Lower lobe of right lung (tissue), 2 donors: ENCODE measurements around the gene GOLT1A. TPM values are rescaled to one million over a fixed set of nuclear protein-coding genes. Genes with fewer than 3 reads are reported as not detected.
A peak's percentile ranks its signal among the peaks of the same experiment; 100 is the strongest.

ENCODE experiments used
- ATAC-seq, 2 donors: fragments of 200-7000 bp; cut with Tn5 transposase; one replicate each; pipeline ENCODE4 v1.9.1; 2020 to 2022; ENCODE audit warnings: mild to moderate bottlenecking in 2 of 2, moderate library complexity in 2 of 2
- DNase-seq: peaks from one replicate; pipeline ENCODE4 v3.0.0-alpha.2; 2020
- H3K27ac ChIP-seq: fragments of 200-600 bp; one replicate; pipeline ENCODE4 v1.8.0; 2022
- H3K27me3 ChIP-seq: fragments of 200-600 bp; one replicate; pipeline ENCODE4 v1.8.0; 2022; ENCODE audit warnings: low read depth
- H3K36me3 ChIP-seq: fragments of 200-600 bp; one replicate; pipeline ENCODE4 v1.8.0; 2022; ENCODE audit warnings: mild to moderate bottlenecking
- H3K4me1 ChIP-seq: fragments of 200-600 bp; one replicate; pipeline ENCODE4 v1.8.0; 2022
- H3K4me3 ChIP-seq: fragments of 200-600 bp; one replicate; pipeline ENCODE4 v1.8.0; 2022; ENCODE audit warnings: mild to moderate bottlenecking
- H3K9me3 ChIP-seq: fragments of 200-600 bp; one replicate; pipeline ENCODE4 v1.8.0; 2022
- intact Hi-C: fragments of 100-400 bp; cut with DNase I; formaldehyde crosslinking; loops from one replicate; pipeline ENCODE4 v1.11.0; 2022
- long read RNA-seq: library from polyadenylated mRNA; unstranded; transcript quantifications from one replicate; pipeline ENCODE4 v2.0.0, GENCODE V29; 2021
- total RNA-seq: library from RNA; stranded (reverse); fragmentation: NEBNext Ultra II Directional; extraction: Animal tissue kit (Norgen Biotek cat#: 25700); gene quantifications from one replicate; pipeline ENCODE4 v1.2.1, GENCODE V29; 2021
- TF ChIP-seq, protein P1 (sequence below): fragments of 200-600 bp; IDR thresholded peaks from one replicate; pipeline ENCODE4 v1.8.0; 2022; ENCODE audit warnings: antibody characterized with exemption, mild to moderate bottlenecking
- donor health status: DM: no; HTN: yes; CAD: no; lungs with severe emphysema.

Gene GOLT1A, protein sequence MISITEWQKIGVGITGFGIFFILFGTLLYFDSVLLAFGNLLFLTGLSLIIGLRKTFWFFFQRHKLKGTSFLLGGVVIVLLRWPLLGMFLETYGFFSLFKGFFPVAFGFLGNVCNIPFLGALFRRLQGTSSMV
- total RNA-seq = 11.9 TPM
- long read RNA-seq, partial matches to known transcripts = 1 of 3 reads
- long read RNA-seq, other reads (novel, unspliced or antisense) = 1 of 3 reads

DNA sequence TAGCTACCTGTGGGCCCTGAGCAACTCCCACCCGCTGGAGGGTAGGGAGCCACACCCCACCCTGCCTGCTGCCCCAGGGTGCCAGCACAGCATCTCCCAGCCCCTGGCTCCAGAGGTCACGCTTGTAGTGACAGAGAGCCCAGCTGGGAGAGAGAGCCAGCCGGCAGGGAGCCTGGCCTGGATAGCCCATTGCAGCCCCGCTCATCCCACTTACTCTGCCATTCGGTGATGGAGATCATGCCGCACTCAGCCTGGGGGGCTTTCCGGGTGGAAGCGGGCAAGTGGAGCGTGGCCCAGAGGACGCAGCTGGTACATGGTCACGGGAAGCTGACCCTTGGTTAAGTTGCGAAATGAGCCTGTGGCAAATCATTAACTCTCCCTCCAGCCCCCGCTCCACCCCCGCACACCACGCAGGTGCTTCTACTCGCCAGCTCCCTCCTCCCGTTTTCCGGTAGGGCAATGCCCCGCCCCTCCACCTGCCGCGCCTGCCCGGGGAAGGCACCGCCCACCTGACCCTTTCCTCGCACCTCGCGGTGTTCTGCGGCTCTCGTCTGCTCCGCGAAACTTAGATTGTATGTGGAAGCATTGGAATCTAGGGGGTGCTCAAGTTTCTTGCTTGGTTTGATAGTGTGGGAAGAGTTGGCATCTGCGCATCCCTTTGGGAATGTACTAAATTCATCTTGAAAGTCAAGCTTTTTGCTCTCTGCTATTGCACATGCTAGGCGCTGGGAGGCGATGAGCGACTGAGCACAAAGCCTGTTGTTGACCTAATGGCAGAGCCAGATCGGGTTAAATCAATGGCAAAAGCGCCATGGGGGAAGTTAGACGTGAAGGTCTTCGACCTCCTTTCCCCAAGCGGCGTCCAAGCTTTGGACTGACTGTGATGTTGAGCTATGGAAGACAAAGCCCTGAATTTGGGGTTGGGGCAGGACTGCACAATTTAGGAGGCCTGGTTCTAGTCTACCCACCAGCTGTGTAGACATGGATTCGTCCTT is at the start of gene GOLT1A:
GOLT1A (minus strand) TSS at position 321 of the 995 bp plus-strand sequence; CDS start at position 239, 82 bp downstream.
- TF ChIP-seq, protein P1, sequence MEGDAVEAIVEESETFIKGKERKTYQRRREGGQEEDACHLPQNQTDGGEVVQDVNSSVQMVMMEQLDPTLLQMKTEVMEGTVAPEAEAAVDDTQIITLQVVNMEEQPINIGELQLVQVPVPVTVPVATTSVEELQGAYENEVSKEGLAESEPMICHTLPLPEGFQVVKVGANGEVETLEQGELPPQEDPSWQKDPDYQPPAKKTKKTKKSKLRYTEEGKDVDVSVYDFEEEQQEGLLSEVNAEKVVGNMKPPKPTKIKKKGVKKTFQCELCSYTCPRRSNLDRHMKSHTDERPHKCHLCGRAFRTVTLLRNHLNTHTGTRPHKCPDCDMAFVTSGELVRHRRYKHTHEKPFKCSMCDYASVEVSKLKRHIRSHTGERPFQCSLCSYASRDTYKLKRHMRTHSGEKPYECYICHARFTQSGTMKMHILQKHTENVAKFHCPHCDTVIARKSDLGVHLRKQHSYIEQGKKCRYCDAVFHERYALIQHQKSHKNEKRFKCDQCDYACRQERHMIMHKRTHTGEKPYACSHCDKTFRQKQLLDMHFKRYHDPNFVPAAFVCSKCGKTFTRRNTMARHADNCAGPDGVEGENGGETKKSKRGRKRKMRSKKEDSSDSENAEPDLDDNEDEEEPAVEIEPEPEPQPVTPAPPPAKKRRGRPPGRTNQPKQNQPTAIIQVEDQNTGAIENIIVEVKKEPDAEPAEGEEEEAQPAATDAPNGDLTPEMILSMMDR = peak; percentile 60
- no peaks in the 10 kb centered on the region for H3K36me3 ChIP-seq
- ATAC-seq = peak; percentile 96
- H3K27ac ChIP-seq = peak within 1 kb of the TSS; percentile 49
- H3K27me3 ChIP-seq = peaks cover 13% of the 10 kb centered on the region
- DNase-seq = peak; percentile 82
- peak within 1 kb of the TSS; percentile 49 for H3K4me3 ChIP-seq
- intact Hi-C loops = no loop called here
- peaks cover 10% of the 10 kb centered on the region for H3K4me1 ChIP-seq
- H3K9me3 ChIP-seq = no peaks in the 10 kb centered on the region

DNA sequence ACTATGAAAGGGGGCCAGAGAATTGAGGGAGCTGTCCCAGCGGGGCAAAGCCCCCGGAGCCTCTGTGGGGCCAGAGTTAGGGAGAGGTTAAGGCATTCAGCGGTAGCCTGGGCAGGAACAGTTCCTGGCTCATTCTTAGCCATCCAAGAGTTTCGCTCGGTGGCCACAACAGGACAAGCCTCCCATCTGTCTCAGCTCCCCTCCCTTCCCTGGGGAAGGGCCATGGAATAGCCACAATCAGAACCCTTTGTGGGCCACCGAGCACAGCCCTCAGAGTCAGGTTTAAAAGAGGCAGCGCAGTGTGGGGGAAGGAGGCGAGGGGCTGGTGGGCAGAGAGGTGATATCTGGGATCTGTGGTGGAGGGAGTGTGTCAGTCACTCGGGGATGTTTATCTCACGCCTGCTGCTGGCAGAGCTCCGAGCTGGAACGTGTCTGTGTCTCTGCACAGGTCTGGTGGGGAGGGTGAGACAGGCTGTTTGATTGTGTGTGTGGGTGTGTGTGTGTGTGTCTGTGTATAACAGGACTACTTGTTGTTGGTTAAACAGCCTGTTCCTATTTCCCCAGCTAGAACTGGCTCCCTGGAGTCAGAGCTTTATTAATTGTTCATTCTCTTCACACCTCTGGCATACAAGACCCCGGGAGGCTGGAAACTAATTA is 49.6 kb upstream of the GOLT1A start:
- ATAC-seq = no peak
- intact Hi-C loops = no loop called here

DNA sequence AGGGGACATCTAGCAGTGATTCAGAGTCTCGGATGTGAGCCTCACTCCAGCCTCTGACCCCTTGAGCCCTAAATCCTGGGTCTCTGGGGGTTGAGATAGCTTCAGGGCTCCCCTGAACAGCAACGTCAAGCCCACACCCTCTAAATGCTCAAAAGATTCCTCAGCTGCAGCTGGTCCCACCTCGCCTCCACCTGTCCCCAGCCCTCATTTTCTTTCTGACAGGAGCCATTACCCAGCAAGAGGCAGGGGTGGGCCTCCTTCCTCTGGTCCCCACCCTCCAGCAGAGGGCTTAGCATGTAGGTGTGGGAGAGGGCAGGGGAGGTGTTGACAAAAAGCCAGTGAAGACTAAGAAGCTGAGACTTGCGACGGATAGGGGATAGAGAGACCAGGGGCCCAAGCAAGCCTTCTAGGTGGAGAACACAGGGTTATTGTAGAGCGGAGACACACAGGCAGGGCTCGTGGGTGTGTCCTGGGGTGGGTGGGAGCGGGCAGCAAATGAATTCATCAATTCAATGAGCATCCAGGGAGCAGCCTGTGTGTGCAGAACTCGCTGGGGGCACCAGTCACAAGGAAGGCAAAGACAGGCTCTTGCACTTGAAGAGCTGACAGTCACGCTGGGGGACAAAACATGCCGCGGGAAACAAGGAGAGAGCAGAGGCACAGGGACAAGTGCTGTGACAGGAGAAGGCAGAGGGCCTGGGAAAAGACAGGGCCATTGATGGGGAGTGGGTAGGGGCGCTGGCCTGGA is 48.9 kb upstream of the GOLT1A start:
- TF ChIP-seq, protein P1 = no peak
- intact Hi-C loops = no loop called here
- no peak for DNase-seq
- H3K4me1 ChIP-seq = peaks cover 5% of the 10 kb centered on the region
- H3K27me3 ChIP-seq = no peaks in the 10 kb centered on the region
- no peak for ATAC-seq
- H3K9me3 ChIP-seq = no peaks in the 10 kb centered on the region
- no peaks in the 10 kb centered on the region for H3K36me3 ChIP-seq
- no peak overlapping the region for H3K4me3 ChIP-seq
- H3K27ac ChIP-seq = no peak overlapping the region

More for the DNA sequence above, 49.6 kb upstream of the GOLT1A start:
- no peaks in the 10 kb centered on the region for H3K36me3 ChIP-seq
- DNase-seq = no peak
- no peaks in the 10 kb centered on the region for H3K9me3 ChIP-seq
- H3K27me3 ChIP-seq = no peaks in the 10 kb centered on the region
- no peak overlapping the region for H3K4me3 ChIP-seq
- TF ChIP-seq, protein P1 = no peak
- no peak overlapping the region for H3K27ac ChIP-seq
- H3K4me1 ChIP-seq = peaks cover 5% of the 10 kb centered on the region

DNA sequence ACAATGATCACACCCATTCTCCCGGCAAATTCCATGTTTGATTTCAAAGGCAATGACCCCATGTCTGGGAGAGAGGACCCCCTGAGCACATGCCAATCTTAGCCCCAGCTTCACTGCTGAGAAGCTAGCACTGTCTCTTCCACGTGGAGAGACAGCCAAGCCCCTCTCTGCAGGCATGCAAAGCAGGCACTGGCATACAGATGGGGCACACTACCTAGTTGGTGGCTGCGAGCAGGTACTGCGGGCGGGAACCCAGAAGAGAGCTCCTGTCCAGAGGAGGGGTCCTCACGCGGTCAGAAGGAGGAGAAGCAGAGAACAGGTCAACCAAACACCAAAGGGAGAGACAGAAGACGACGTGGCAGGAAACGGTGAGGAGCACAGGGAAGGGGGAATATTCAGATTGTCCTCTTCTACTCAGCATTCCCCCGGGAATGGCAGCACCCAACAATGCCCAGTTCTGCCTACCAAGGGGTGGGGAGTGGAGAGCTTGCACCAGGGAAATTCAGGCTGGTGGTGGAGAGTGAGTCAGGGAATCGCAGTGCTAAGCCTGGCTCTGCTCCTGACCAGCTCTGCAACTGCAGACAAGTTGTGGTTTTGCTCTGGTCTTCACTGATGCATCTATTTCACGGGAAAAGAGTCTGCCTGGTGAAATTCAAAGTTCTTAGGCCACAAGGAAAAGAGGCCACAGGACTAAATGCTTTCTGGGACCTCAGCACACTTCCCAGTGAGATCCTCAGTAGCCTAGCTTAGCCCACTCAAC is 48.1 kb upstream of the GOLT1A start:
- TF ChIP-seq, protein P1 = no peak
- DNase-seq (no peak), ATAC-seq (no peak)
- Histone ChIP-seq H3K4me1 (peaks cover 5% of the 10 kb centered on the region), H3K4me3 (no peak overlapping the region), H3K27me3 (no peaks in the 10 kb centered on the region), H3K9me3 (no peaks in the 10 kb centered on the region), H3K27ac (no peak overlapping the region), H3K36me3 (no peaks in the 10 kb centered on the region)
- intact Hi-C loops = no loop called here
